Stromal cell of bone marrow (primary cell): ENCODE measurements around the gene ARHGEF35.
"Not testable (repeated sequence)": the region's sequence is repeated elsewhere in the genome, so short reads cannot be mapped to it uniquely, and the experiment has no call there.

Experiments used
- DNase-seq: peaks from one replicate; pipeline ENCODE4 v3.0.0-alpha.2; 2012; ENCODE audit warnings: low read depth

The ARHGEF35 gene

DNA sequence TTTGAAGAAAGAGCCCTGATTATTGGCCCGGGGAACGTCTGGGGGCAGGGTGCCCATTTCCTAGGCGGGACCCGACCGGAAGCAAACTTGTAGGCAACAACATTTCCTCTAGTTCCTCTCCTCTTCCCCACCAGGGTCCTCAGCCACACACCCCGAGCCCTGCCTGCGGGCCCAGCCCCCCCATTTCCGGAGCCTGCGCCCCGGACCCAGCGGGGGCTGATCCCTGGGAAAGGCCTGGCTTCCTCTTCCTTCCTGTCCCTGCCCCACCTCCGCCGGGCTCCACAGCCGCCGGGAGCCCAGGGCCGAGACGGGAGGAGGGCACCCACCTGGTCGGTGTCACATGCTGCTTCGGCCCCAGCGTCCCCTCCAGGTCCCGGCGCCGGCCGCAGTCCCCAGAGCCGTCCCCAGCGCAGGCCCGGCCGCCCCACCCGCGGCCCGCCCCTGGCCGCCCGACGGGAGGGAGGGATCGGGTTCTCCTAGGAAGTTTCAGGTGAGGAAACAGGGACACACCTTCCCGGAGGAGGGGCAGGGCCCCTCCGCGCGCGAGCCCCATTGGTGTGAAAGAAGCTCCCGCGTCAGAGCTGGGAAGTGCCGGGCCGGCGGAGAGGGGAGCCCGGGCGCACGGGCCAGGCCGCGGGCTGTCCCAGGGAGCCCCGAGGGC lies at the start of gene ARHGEF35:
Gene ARHGEF35 (minus strand): TSS at position 622 of the 661 bp plus-strand sequence. CDS start 7,450 bp downstream, outside the sequence.
- not testable (repeated sequence) for DNase-seq

DNA sequence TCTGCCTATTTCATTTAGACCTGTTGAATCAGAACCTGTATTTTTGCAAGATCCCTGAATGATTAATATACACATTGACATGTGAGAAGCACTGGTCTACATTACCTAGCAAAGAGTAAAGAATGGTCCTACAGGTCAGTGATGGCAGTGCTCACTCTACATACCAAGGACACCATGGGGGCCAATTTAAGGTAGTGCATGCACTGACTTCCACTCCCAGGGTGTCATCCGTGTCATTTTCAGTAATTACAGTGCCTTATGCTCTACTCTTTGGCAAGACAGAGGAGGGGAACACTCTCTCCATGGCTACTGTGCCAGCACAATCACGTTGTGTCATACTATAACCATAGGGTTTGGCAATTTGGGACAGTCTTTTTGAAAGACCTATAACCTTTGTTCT lies 49.7 kb upstream of the ARHGEF35 start:
- DNase-seq, result not testable (repeated sequence)

DNA sequence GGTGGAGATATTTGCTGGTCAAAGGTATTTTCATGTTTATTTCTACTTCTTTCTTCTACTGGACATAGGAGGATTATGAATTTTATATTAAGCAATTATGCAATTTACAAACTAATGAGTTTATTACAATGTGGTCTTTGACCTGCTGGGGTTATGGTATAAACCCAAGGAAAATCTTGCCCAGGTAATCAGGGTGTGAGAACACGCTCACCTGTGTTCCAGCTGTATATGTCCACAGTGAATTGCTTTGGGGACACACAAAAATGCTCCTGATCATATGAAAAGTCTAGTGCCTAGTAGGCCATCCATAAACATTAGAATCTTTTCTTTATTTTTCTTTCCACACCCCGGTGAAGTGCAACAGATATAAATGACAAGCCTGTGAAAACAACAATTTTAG lies 43.7 kb upstream of the ARHGEF35 start, which contains the start of gene OR2A42:
Gene OR2A42 (minus strand): TSS at position 241 of the 400 bp plus-strand sequence. CDS start 6,762 bp downstream, outside the sequence.
- not testable (repeated sequence) for DNase-seq

DNA sequence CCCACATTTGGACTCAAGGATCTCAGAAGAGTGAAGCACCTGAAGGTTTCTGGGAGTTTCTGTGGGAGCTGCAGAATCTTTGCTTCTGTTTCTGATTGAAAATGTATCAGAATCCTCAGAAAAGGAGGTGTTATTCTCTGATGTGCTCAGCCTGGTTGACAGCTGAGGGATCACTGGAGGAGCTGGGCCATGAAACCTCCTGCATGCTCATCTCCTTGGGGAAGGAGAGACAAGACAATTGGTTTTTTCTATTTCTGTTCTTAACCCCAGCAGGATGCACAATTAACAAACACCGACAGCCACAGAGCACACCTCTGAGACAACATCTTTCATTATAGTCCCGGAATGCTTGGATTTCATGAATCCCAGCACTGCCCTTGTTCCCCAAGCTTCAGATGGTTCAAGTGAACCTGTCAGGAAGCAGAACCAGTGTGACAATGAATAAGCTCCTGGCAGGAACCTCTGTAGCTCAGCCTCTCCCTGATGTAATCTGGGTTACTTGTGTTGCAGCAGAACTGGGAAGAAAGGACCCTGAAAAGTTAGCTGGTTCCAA lies 43.0 kb upstream of the ARHGEF35 start:
- DNase-seq, result not testable (repeated sequence)

DNA sequence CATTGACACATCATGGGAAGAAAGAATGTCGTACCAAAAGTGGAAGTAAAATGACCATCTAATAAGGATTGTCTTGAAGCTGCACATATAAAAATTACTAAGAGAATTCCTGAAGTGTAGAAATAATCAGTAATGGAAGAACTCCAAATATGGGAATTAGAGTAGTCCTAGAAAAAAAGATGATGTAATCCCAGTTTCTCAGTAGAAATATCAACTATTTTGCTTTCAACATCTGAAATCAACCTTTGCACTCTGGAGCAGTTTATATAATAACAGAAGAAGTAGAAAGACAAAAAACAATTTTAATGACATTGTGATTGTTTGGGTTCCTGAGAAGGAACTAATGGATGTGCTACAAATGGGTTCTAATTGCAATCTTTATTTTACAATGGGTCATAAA lies 37.4 kb upstream of the ARHGEF35 start:
- not testable (repeated sequence) for DNase-seq

DNA sequence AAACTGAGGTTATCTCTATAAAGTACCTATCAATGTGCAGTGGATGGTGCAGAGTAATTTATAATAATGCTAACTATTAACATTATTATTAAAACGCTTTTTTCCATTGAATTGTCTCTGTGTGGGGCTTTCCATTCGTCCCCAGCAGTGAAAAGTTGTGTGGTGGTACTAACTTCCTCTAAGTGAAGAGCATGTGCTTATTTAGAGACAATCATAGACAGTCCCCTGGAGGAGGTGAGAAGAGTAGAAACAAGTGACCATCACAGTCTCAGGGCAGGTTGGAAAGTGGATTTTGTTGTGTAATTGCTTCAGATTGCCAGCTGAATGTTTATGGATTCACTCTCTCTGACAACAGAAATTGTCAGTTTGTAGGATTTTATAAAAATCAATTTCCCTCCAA lies 35.4 kb upstream of the ARHGEF35 start:
- DNase-seq, result not testable (repeated sequence)

DNA sequence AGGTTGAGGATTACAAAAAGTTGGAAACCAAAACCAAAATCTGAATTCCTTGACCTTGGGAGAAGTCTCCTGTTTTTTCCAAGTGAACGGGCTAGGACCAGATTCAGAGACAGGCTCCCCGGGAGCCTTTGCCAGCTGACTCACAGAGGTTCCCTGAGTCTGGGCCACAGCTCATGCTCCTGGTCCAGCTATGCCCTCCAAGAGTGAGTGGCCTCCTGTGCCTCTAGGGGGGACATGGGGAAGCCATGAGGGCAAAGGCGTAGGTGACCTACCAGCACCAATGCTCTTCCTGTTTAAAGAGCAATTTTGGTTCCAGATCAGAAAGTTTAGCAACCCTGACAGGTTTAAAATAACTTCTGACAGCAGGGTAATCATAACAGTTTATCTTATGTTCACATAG lies 33.2 kb upstream of the ARHGEF35 start:
- DNase-seq, result not testable (repeated sequence)

DNA sequence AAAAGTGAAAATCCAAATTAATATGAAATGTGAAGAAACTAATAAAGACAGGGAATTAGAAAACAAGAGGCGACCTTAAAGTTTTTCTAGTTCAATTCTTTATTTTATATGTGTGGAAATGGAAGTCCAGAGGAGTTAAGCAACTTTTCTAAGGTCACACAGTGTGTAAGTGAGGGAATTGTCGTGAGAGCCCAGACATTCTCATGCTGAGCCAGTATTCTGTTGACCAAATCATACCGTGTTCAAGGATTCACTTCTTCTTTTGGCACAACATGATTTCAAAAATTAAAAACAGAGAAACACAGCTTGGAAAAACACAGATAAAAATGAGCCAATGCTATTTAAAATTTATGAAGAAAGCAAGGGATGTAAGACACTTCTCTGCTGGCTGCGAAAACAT lies 31.2 kb upstream of the ARHGEF35 start:
- DNase-seq, result not testable (repeated sequence)

DNA sequence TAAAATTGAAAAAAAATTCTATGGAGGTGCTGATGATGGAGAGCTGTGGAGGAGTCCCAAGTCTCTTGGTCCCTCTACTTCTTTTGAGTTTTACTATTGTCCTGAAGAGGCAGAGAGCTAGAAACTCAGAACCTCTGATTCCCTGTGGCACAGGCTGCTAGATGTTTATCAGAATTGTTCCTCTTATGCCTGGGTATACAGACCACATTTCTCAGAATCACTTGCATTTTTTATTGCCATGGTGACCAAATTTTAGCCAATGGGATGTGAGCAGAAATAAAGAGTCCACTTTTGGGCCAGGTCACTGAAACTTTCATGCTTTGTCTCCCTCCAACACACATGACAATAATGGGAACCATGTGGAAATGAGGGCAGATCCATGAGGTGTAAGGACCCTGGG lies 28.0 kb upstream of the ARHGEF35 start:
- not testable (repeated sequence) for DNase-seq

DNA sequence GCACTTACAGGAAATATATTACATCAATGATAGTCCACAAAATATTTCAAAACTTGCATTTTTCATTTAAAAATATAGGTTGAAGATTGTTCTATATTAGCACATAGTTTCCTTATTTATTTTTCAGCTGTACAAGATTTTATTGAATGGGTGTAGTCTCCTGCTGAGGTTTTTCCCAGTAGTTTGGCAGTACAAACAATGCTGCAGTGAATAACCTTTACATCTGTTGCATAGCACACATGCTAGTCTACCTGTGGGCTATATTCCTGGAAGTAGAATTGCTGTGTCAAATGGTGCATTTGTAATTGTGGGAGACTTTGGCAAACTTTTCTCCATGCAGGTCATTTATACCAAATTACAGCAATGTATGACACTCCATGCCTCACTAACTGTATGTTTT lies 24.9 kb upstream of the ARHGEF35 start:
- DNase-seq, result not testable (repeated sequence)

DNA sequence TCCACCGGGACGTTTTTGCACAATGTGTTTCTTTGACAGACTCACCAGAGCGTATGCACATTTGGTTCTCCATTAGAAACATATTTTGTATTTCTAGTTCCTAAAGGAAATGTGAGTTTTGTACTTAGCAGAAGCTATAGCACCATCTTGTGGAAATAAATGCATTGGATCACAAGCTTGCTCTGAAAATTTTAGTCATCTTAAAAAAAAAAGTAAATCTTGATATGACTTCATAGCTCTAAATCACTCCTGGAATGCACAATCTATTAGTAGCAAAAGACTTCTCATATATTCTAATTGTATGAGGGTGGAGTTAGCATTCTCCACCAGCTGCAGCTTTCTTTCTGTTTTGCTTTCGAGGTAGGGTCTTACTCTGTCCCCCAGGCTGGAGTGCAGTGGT lies 23.5 kb upstream of the ARHGEF35 start:
- not testable (repeated sequence) for DNase-seq

DNA sequence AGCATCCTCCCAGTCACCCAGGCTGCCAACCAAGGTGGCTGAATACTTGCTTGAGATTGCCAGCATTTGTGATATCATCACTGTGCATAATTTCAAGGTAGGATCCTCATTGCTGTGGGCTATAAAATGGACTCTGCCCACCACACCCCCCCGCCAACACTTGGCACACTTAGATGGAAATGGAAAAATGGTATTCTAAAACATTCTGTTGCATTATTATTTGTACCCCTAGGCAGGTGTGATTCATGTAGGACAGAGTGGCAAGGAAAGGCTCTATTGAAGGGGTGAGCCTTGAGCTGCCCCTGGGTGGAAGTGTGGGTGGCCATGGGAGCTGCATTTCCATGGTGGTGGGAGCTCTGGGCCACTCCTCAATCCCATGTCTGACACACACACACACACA lies 22.9 kb upstream of the ARHGEF35 start:
- not testable (repeated sequence) for DNase-seq

DNA sequence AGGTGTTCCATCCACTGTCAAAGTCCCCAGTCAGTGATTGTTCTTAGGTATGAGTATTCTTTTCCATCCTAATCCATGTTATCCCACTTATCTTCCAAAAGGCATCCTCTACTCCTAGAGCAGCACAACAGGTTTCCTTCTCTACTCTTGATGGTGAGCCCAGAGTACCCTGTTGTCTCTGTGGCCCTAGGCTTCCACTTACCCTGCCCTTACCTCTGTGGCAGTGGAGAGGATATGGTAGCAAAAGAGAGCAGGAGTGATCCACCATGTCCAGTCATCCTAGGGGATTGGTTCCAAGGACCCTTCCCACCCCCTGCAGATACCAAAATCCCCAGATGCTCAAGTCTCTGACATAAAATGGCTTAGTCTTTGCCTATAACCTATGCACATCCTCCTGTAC lies 21.6 kb upstream of the ARHGEF35 start:
- not testable (repeated sequence) for DNase-seq

DNA sequence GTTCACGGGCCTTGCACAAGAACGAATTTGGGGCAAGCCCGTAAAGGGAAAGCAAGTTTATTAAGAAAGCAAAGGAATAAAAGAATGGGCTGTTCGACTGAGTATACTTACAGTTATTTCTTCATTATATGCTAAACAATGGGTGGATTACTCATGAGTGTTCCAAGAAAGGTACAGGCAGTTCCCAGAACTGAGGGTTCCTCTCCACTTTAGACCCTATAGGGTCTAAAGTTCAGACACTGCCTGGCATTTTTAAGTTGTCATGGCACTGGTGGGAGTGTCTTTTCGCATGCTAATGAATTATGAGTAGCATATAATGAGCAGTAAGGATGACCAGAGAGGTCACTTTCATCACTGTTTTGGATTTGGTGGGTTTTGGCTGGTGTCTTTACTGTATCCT lies 9.7 kb upstream of the ARHGEF35 start:
- DNase-seq, result not testable (repeated sequence)

DNA sequence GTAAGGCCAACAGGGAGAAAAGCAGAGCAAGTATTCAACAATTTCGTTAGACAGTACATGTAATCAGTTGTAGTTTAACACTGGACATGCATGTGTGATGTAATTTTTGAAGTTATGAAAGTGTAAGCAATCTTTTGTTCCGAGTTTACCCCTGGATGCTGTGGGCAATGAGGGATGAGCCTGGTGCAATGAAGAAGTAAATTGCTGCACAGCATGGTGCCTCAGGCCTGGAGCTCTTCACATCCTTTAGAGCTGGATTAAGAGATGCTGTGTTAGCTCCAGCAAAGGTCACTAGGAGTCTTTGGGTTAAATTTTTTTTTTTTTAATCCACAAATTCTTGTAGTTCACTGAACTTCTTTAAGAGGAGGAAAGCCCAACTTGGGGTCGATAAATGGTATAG lies 7.5 kb upstream of the ARHGEF35 start:
- not testable (repeated sequence) for DNase-seq

DNA sequence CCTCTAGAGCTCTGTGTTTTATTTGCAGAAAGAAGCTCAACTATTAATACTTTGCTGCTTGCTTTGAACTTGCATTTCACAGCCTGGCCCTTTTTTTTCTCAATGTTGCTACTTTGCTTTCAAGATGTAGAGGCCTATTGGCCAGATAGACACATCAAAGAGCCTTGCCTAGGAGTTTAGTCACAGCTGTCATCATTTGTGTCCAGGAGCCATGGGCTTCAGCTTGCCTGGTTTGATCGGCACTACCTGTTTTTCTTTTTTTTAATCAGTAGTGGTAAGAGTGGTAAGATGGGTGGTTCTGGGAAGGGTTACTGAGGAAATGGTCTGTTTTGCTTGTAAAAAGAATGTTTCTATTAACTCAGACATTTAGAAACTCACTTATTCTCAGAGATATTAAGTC lies 6.3 kb upstream of the ARHGEF35 start:
- not testable (repeated sequence) for DNase-seq

DNA sequence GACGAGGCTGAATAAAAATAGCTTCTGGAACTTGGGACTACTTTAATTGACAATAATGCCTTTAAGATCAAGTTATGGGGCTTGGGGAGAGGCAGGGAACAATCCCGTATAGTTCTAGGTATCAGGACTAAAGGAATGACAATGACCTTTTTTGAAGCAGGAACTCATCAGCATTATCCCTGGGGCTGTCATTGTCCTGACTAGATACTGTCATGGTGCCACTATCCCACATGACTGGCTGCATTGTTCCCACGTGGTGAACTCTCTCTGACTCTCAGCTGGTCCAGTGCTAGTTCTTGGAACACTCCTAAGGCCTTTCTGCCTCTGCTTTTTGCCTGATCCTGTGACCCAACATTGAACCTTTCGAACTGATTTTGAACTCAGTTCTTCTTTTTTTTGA lies 3.3 kb upstream of the ARHGEF35 start:
- DNase-seq, result not testable (repeated sequence)

DNA sequence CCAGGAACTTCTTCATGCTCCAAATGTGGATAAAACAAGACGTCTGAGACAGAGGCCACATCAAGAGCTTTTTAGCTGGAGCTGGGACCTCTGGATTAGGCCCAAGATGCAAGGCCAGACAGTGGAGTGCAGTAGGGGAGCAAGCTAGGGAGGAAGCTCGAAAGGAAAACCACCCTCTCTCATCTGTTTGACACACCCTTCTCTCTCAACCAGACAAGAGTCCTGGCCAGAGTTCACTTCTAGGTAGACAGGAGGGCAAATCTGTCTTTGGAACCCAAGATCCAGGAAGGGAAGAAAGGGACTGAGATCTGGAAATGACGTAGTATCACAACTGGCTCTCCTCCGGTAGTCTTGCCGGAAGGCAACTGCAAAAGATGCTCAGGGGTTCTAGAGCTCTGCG lies 1.2 kb downstream of the ARHGEF35 start:
- DNase-seq, result not testable (repeated sequence)

DNA sequence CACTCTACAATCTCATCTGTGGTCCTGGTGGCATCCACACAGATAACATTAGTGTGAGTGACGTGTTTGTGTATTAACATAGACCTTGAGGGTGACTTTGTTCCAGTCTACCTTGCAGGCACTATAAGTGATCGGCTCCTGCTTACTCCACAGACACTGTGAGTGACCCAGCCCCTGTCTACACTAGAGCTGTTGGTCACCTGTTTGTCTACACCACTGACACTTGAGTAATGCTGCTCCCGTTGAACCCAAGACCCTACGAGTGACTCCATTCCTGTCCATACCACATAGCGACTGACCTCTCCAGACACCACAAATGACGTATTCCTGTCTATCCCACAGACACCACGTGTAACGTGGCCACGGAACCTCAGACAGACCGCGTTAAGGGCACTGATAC lies 1.9 kb downstream of the ARHGEF35 start:
- DNase-seq, result not testable (repeated sequence)

DNA sequence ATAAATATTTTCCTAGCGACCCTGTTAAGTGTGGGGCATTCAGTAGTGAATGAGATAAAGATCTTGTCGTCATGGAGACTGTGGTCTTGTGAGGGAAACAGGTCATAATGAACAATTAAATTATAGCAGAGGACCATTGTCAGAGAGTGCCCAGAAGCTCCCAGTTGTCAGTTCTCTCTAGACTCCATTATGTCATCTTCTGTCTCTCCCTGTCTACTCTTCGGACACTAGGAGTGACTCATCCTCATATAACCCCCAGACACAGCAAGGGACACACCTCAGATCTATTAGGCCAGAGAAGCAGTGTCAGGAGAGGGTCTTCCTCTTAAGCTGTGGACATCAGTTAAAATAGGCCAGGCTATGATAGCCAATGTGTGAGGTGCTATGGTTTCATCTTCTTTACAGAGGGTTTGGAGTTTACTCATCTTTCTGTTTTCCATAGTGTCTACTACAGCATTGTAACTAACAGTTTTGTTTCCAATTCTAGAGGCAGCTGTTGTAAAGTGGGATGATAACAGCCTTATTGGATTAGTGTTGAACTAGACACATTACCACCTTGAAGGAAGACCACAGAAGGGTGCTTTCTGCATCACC lies 7.0 kb downstream of the ARHGEF35 start:
- not testable (repeated sequence) for DNase-seq

DNA sequence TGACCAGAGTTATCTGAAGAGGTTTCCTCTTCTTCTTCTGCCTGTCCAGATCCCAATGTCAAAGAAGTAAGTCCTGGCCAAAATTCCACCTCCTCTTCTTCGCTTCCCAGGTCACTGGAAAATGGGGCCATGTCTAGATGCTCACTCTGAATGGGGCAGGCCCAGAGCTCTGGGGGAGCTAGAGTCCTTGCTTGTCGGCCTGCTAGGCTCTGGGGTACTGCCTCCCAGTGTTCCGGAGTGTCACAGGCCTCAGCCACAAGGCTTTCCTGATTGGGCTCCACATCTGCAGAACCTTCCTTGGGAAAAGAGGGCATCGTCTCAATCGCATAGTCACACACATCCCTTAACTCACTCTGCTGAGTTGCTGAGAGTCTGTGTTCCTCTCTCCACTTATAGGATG lies 7.8 kb downstream of the ARHGEF35 start:
- not testable (repeated sequence) for DNase-seq

DNA sequence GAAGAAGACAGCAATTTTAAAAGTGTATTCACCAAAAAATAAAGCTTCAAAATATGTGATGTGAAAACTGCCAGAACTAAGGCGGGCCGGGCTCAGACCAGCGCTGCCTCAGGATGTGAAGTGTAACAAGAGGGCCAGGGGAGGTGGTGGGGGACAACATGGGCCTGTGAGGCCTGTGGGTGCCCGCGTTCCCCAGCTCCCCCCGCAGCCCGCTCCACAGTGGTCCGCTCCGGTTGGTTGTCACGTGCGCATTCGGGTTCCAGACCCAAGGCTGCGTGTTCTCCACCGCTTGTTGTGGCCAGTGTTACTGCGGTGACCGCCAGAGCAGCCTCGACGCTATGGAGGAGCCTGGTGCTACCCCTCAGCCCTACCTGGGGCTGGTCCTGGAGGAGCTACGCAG lies 12.5 kb downstream of the ARHGEF35 start, which contains the start of gene CTAGE4:
Gene CTAGE4 (plus strand): TSS at position 301 of the 400 bp plus-strand sequence. CDS start 38 bp downstream, at position 339.
- not testable (repeated sequence) for DNase-seq

DNA sequence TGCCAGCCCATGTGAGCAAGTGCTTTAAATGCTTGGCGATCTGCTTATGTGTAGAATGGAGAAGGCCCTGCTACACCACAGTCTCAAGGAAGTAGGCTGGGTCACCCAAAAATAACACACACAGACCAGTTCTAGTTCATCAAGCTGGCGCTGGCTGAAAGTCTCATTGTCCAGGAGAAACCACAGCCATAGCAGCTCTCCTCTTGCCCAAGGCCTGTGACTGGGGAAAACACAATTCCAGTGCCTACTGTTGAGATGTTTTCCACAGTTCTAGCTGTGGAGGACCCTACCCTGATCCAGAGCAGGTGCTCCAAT lies 16.5 kb downstream of the ARHGEF35 start:
- DNase-seq, result not testable (repeated sequence)
